Daoy (cell line): Measurements from ENCODE around the gene SCIN. TPM values are rescaled to one million over a fixed set of nuclear protein-coding genes. Genes with fewer than 3 reads are reported as not detected.
A peak's percentile ranks its signal among the peaks of the same experiment; 100 is the strongest.
"Not testable (repeated sequence)": the region's sequence is repeated elsewhere in the genome, so short reads cannot be mapped to it uniquely, and the experiment has no call there.

ENCODE experiments used
- DNase-seq: peaks from one replicate; pipeline ENCODE4 v3.0.0-alpha.2; 2015; ENCODE audit warnings: low read depth
- total RNA-seq: library from RNA; depleted of rRNA; stranded (reverse); fragments of >200 nt; shearing (Covaris generic); gene quantifications from 2 replicates; pipeline ENCODE4 v1.2.3, GENCODE V29; 2014; rRNA removed

SCIN gene
- total RNA-seq = 0.06 TPM in 2 replicates

GRCh38 chr7:12570534-12571461, at the start of gene SCIN:
Gene SCIN (plus strand): TSS chr7:12570720. CDS start chr7:12570787, 67 bp downstream.
- peak; percentile 59 for DNase-seq

GRCh38 chr7:12524794-12525386, 45.6 kb upstream of the SCIN start:
- DNase-seq = peak; percentile 34

- DNase-seq = not testable (repeated sequence)
These were observed 43.8 kb upstream of the SCIN start for GRCh38 chr7:12526693-12527092.

- DNase-seq = not testable (repeated sequence)
These were observed 42.9 kb upstream of the SCIN start for GRCh38 chr7:12527670-12528069.

- no peak for DNase-seq
These were observed 40.4 kb upstream of the SCIN start for GRCh38 chr7:12529971-12530710.

GRCh38 chr7:12531784-12532183, 38.7 kb upstream of the SCIN start:
- DNase-seq = no peak

- no peak for DNase-seq
These were observed 36.5 kb upstream of the SCIN start for GRCh38 chr7:12534046-12534445.

- DNase-seq = no peak
These were observed 30.8 kb upstream of the SCIN start for GRCh38 chr7:12539681-12540080.

GRCh38 chr7:12540850-12541249, 29.7 kb upstream of the SCIN start:
- DNase-seq = no peak

- no peak for DNase-seq
These were observed 26.9 kb upstream of the SCIN start for GRCh38 chr7:12543586-12543985.

GRCh38 chr7:12549106-12549505, 21.4 kb upstream of the SCIN start:
- peak; percentile 36 for DNase-seq

- DNase-seq = no peak
These were observed 19.6 kb upstream of the SCIN start for GRCh38 chr7:12550956-12551355.

- no peak for DNase-seq
These were observed 17.6 kb upstream of the SCIN start for GRCh38 chr7:12552876-12553275.

GRCh38 chr7:12553416-12553815, 17.1 kb upstream of the SCIN start:
- DNase-seq = no peak

- no peak for DNase-seq
These were observed 16.2 kb upstream of the SCIN start for GRCh38 chr7:12554351-12554750.

- DNase-seq = no peak
These were observed 15.6 kb upstream of the SCIN start for GRCh38 chr7:12554872-12555271.

GRCh38 chr7:12555695-12556094, 14.8 kb upstream of the SCIN start:
- DNase-seq = not testable (repeated sequence)

GRCh38 chr7:12556139-12556792, 14.3 kb upstream of the SCIN start:
- DNase-seq = not testable (repeated sequence)

- no peak for DNase-seq
These were observed 13.2 kb upstream of the SCIN start for GRCh38 chr7:12557282-12557681.

GRCh38 chr7:12564996-12565764, 5.3 kb upstream of the SCIN start:
- DNase-seq = no peak

GRCh38 chr7:12565873-12566272, 4.6 kb upstream of the SCIN start:
- no peak for DNase-seq
